22Rv1 (cell line): ENCODE data around the gene ZMPSTE24.

ENCODE experiments used
- ZFX ChIP-seq: fragments of 450-650 bp; IDR thresholded peaks from 2 replicates; pipeline ENCODE4 v1.6.1; 2017; ENCODE audit warnings: antibody characterized with exemption, borderline replicate concordance
- TF ChIP-seq, protein P1 (sequence below): fragments of 450-650 bp; IDR thresholded peaks from 2 replicates; pipeline ENCODE4 v1.5.1; 2017; ENCODE audit warnings: mild to moderate bottlenecking

DNA sequence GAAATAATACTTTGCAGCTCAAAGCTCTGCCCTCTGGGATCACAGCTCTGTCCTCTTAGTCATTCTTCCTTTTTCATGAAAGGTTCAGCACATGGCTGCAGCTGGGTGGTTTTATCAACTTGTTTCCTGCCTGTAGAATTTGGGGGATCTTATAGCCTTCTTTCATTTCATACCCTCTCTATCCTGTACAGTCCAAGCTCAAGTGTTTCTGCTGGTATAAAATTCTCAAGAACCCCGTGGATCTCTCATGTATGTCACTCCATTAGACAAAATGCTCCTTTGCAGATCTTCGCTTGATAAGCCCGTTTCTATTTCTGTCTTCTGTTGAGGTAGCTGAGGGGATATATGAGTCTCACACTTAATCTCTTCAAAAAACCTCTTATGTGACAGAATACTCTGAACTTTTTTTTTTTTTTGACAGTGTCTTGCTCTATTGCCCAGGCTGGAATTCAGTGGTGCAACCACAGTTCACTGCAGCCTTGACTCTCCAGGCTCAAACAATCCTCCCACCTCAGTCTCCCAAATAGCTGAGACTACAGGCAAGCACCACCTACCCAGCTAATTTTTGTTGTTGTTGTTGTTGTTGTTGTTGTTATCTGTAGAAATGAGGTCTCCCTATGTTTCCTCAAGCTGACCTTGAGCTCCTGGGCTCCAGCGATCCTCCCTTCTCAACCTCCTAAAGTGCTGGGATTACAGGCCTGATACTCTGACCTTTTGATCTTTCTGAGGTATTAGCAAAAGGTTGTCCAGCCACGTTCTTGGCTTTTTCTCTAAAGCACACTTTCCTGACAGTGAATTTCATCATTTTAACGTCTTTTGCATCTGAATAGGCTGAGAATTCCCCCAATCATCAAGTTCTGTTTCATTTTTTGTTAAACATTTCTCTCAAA, 83.7 kb downstream of the ZMPSTE24 start:
- TF ChIP-seq, protein P1, sequence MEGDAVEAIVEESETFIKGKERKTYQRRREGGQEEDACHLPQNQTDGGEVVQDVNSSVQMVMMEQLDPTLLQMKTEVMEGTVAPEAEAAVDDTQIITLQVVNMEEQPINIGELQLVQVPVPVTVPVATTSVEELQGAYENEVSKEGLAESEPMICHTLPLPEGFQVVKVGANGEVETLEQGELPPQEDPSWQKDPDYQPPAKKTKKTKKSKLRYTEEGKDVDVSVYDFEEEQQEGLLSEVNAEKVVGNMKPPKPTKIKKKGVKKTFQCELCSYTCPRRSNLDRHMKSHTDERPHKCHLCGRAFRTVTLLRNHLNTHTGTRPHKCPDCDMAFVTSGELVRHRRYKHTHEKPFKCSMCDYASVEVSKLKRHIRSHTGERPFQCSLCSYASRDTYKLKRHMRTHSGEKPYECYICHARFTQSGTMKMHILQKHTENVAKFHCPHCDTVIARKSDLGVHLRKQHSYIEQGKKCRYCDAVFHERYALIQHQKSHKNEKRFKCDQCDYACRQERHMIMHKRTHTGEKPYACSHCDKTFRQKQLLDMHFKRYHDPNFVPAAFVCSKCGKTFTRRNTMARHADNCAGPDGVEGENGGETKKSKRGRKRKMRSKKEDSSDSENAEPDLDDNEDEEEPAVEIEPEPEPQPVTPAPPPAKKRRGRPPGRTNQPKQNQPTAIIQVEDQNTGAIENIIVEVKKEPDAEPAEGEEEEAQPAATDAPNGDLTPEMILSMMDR, result no peak
- TF ChIP-seq ZFX, result no peak
